Body of pancreas (tissue), 4 donors: ENCODE measurements around the gene KRTAP4-3. TPM values are rescaled to one million over a fixed set of nuclear protein-coding genes. Genes with fewer than 3 reads are reported as not detected.
"Not testable (repeated sequence)": the region's sequence is repeated elsewhere in the genome, so short reads cannot be mapped to it uniquely, and the experiment has no call there.

Experiments used
- ATAC-seq: fragments of 150-250 bp; one replicate; pipeline ENCODE4 v1.9.1; 2016
- DNase-seq, 4 donors: peaks; one replicate each; pipeline ENCODE4 v3.0.0-alpha.2; 2019
- H3K27ac ChIP-seq, 4 donors: fragments of 200-600 bp; sonication (generic); 1 replicate in 3 of 4; 2 replicates in 1 of 4; pipeline versions ENCODE4 v1.5.1 to v1.6.1; 2016 to 2019; ENCODE audit warnings: mild to moderate bottlenecking in 1 of 4, mixed read lengths in 1 of 4, moderate library complexity in 1 of 4
- H3K27me3 ChIP-seq, 2 donors: fragments of 200-600 bp; sonication (generic); one replicate each; pipeline ENCODE4 v1.6.0; 2016; ENCODE audit warnings: mild to moderate bottlenecking in 1 of 2
- H3K36me3 ChIP-seq, 2 donors: fragments of 200-600 bp; sonication (generic); replicated peaks in 1 of 2; 2 replicates each; pipeline ENCODE4 v1.5.1; 2016; ENCODE audit warnings: low read depth in 2 of 2; ENCODE audit not compliant: insufficient read depth in 1 of 2
- H3K4me1 ChIP-seq: fragments of 200-600 bp; sonication (generic); one replicate; pipeline ENCODE4 v1.6.0; 2016
- H3K4me3 ChIP-seq, 2 donors: fragments of 200-600 bp; sonication (generic); 1 replicate in 1 of 2; 2 replicates in 1 of 2; pipeline ENCODE4 v1.5.1; 2016 to 2019
- H3K9me3 ChIP-seq, 3 donors: fragments of 200-600 bp; sonication (generic); 1 replicate in 2 of 3; 2 replicates in 1 of 3; pipeline ENCODE4 v1.5.1; 2016
- POLR2A ChIP-seq, 3 donors: fragments of 450-650 bp; IDR thresholded peaks; one replicate each; pipeline ENCODE4 v1.6.1; 2016; ENCODE audit warnings: antibody characterized with exemption in 3 of 3, mild to moderate bottlenecking in 2 of 3
- WGBS, 2 donors: methylation state at CpG; one replicate each; pipeline ENCODE4 v1.1.5; 2017; 5-methylcytosine and 5-hydroxymethylcytosine counted together
- intact Hi-C: fragments of 100-400 bp; cut with DNase I; formaldehyde crosslinking; loops from one replicate; pipeline ENCODE4 v1.15.1; 2023
- total RNA-seq, 2 donors: library from RNA; depleted of rRNA; stranded (reverse); fragments of >200 nt; gene quantifications; one replicate each; pipeline ENCODE4 v1.1.0, GENCODE V29; 2016
- TF ChIP-seq, protein P1 (sequence below), 7 experiments: fragments of 450-650 bp in 4 of 7; fragments of 200-600 bp in 3 of 7; sonication (generic) in 3 of 7; IDR thresholded peaks; one replicate each; pipeline ENCODE4 v1.5.1; 2016 to 2019; ENCODE audit warnings: antibody characterized with exemption in 7 of 7

KRTAP4-3 gene
- total RNA-seq, 2 donors from 2014 or later = not detected

DNA sequence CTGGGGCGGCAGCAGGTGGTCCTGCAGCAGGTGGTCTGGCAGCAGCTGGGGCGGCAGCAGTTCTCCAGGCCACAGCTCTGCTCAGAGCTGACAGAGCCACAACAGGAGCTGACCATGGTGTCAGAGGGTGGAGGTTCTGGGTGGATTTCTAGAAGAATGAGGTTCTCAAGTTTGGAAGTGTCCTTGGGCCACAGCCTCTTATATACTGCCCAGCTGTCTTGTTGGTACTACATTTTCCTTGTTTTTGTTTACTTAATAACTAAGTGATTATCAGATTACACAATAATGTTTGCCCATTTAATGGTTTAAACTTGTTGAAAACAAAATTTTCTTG, 18.4 kb downstream of the KRTAP4-3 start, which contains the start of gene KRTAP4-5:
Gene KRTAP4-5 (minus strand): TSS at position 174 of the 334 bp plus-strand sequence. CDS start 58 bp downstream, at position 116.
- H3K27ac ChIP-seq = no peak within 1 kb of the TSS
- H3K36me3 ChIP-seq = no peaks in the 10 kb centered on the region
- intact Hi-C loops = no loop called here
- H3K9me3 ChIP-seq = no peaks in the 10 kb centered on the region
- 40 to 45% methylated on average over 1 to 2 of the region's 2 CpGs for WGBS, 2 donors
- no peak for ATAC-seq
- no peaks in the 10 kb centered on the region for H3K4me1 ChIP-seq
- TF ChIP-seq, protein P1, sequence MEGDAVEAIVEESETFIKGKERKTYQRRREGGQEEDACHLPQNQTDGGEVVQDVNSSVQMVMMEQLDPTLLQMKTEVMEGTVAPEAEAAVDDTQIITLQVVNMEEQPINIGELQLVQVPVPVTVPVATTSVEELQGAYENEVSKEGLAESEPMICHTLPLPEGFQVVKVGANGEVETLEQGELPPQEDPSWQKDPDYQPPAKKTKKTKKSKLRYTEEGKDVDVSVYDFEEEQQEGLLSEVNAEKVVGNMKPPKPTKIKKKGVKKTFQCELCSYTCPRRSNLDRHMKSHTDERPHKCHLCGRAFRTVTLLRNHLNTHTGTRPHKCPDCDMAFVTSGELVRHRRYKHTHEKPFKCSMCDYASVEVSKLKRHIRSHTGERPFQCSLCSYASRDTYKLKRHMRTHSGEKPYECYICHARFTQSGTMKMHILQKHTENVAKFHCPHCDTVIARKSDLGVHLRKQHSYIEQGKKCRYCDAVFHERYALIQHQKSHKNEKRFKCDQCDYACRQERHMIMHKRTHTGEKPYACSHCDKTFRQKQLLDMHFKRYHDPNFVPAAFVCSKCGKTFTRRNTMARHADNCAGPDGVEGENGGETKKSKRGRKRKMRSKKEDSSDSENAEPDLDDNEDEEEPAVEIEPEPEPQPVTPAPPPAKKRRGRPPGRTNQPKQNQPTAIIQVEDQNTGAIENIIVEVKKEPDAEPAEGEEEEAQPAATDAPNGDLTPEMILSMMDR (IDR thresholded peaks at IDR 0.05) = no peak
- TF ChIP-seq POLR2A (IDR thresholded peaks at IDR 0.05) = no peak
- no peak within 1 kb of the TSS for H3K4me3 ChIP-seq
- H3K27me3 ChIP-seq = no peaks in the 10 kb centered on the region
- DNase-seq = no peak

DNA sequence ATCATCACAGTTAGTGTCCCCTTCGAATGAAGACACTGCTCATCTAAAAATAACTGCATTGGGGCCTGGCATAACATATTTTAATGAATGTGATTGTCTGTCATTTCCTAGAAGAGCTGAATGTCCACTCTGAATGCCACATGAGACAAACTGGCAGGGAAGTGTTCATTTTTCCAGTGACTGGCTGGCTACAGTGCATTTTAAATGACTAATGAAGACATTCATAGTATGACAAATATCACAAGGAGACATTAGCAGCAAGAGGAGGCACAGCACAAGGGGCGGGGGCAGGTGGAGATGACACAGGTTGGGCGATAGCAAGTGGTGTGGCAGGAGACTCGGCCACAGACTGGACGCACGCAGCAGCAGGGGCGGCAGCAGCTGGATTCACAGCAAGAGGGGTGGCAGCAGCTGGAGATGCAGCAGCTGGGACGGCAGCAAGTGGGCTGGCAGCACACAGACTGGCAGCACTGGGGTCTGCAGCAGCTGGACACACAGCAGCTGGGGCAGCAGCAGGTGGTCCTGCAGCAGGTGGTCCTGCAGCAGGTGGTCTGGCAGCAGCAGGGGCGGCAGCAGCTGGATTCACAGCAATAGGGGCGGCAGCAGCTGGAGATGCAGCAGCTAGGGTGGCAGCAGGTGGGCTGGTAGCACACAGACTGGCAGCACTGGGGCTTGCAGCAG, 18.9 kb downstream of the KRTAP4-3 start:
- H3K9me3 ChIP-seq, H3K27ac ChIP-seq, H3K27me3 ChIP-seq, ATAC-seq, H3K36me3 ChIP-seq, H3K4me1 ChIP-seq, DNase-seq, H3K4me3 ChIP-seq, intact Hi-C loops: not testable (repeated sequence)
- WGBS, 2 donors = 60 to 77% methylated on average over 8 to 10 of the region's 10 CpGs

- WGBS, 2 donors = 83 to 91% methylated on average over 2 of the region's 2 CpGs
- no peak overlapping the region for H3K4me3 ChIP-seq
- H3K9me3 ChIP-seq = no peaks in the 10 kb centered on the region
- H3K27me3 ChIP-seq = no peaks in the 10 kb centered on the region
- ATAC-seq (no peak), DNase-seq (no peak)
- intact Hi-C loops = no loop called here
- no peak overlapping the region for H3K27ac ChIP-seq
- no peak for TF ChIP-seq POLR2A (IDR thresholded peaks at IDR 0.05)
- TF ChIP-seq, protein P1 (IDR thresholded peaks at IDR 0.05) = no peak
- H3K4me1 ChIP-seq = no peaks in the 10 kb centered on the region
- no peaks in the 10 kb centered on the region for H3K36me3 ChIP-seq
These were observed 20.4 kb downstream of the KRTAP4-3 start for GRCh38 chr17:41147531-41148204.

- intact Hi-C loops = no loop called here
- DNase-seq (no peak), ATAC-seq (no peak)
- Histone ChIP-seq H3K27me3 (no peaks in the 10 kb centered on the region), H3K4me3 (no peak overlapping the region), H3K27ac (no peak overlapping the region), H3K4me1 (no peaks in the 10 kb centered on the region), H3K36me3 (no peaks in the 10 kb centered on the region), H3K9me3 (no peaks in the 10 kb centered on the region)
- TF ChIP-seq, protein P1 (IDR thresholded peaks at IDR 0.05) = no peak
- no peak for TF ChIP-seq POLR2A (IDR thresholded peaks at IDR 0.05)
- 54 to 70% methylated on average over 2 of the region's 2 CpGs for WGBS, 2 donors
These were observed 22.8 kb downstream of the KRTAP4-3 start for GRCh38 chr17:41145261-41145660.

GRCh38 chr17:41144846-41145245, 23.2 kb downstream of the KRTAP4-3 start:
- WGBS, 2 donors = 77 to 79% methylated on average over 1 of the region's 1 CpG
- Histone ChIP-seq H3K27ac (no peak overlapping the region), H3K4me3 (no peak overlapping the region), H3K36me3 (no peaks in the 10 kb centered on the region), H3K9me3 (no peaks in the 10 kb centered on the region), H3K27me3 (no peaks in the 10 kb centered on the region), H3K4me1 (no peaks in the 10 kb centered on the region)
- intact Hi-C loops = no loop called here
- DNase-seq (no peak), ATAC-seq (no peak)
- TF ChIP-seq POLR2A (IDR thresholded peaks at IDR 0.05) = no peak
- TF ChIP-seq, protein P1 (IDR thresholded peaks at IDR 0.05) = no peak
